Fibroblast of skin of left quadriceps (primary cell): Measurements from ENCODE around the gene IMP3.
"Not testable (repeated sequence)": the region's sequence is repeated elsewhere in the genome, so short reads cannot be mapped to it uniquely, and the experiment has no call there.

Experiments used
- DNase-seq, 2 experiments: peaks; one replicate each; pipeline ENCODE4 v3.0.0-alpha.2; 2013; ENCODE audit warnings: low read depth in 2 of 2

The IMP3 gene, protein sequence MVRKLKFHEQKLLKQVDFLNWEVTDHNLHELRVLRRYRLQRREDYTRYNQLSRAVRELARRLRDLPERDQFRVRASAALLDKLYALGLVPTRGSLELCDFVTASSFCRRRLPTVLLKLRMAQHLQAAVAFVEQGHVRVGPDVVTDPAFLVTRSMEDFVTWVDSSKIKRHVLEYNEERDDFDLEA

DNA sequence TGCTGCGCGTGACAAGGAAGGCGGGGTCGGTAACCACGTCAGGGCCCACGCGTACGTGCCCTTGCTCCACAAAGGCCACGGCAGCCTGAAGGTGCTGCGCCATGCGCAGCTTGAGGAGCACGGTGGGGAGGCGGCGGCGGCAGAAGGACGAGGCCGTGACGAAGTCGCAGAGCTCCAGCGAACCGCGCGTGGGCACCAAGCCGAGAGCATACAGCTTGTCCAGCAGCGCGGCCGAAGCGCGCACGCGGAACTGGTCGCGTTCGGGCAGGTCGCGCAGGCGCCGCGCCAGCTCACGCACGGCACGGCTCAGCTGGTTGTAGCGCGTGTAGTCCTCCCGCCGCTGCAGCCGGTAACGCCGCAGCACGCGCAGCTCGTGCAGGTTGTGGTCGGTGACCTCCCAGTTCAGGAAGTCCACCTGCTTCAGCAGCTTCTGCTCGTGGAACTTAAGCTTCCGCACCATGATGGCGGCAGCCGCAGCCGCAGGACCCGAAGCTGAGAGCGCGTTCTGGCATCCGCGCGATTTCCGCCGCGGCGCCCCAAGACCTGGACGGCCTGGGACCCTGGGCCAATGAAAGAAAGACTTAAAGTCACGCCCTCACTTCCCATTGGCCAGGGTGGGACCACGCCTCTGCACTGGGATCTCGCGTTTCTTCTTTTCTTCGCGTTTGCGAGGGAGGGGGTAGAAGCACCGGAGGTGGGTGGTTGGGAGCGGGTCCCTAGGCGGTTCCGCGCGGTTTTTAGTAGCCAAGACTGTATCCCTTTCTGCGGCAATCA is at the start of gene IMP3:
TSS of gene IMP3 (minus strand) at position 516 of the 774 bp plus-strand sequence. CDS start at position 460, 56 bp downstream.
- DNase-seq, result peak; percentile 91 to 94

DNA sequence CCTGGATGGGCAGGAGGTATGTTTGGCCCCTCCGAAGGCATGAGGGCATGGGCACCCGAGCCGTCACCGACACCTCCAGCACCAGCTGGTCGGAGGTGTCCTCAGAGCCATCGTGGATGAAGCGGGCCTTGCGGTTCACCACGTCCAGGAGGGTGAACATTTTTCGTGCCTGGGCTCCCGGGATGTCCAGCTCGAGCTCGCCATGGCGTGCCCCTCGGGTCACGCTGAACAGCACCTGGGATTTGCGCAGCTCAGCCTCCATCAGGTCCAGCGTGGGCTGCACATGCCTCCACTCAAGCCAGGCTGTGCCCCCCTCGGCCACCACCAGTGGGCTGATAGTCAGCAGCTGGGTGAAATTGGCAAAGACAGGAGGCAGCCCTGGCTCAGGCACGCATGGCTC is 49.4 kb upstream of the IMP3 start:
- DNase-seq, result not testable (repeated sequence)

DNA sequence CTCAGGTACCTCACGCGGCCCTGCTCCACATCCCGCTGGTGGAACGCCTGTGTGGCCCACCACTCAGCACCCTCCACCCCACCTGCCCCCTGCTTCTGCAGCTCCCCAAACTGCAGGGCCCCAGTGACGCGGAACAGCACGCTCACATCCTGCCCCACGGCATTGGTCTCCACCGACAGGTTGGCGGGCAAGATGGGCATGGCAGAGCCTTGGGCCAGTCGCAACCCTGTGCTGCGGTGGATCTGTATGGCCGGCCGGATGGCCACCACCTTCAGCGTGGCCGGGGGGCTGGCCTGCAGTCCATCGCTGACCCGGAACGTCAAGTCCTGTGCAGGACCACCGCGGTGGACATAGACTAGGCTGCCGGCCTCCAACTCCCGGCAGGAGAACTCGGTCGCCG is 48.8 kb upstream of the IMP3 start:
- no peak for DNase-seq

DNA sequence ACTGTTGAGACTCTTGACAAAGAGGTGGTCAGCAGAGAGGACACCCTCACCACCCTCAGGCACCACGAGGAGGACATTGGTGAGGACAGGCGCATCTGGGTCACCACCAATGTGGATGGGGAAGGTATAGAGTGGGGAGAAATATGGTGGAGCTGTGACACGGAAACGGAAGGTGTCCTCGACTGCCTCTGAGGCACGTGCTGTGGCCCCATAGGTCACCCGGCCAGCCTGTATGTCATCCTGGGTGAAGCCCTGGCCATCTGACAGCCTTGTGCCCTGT is 48.2 kb upstream of the IMP3 start:
- DNase-seq, result no peak

DNA sequence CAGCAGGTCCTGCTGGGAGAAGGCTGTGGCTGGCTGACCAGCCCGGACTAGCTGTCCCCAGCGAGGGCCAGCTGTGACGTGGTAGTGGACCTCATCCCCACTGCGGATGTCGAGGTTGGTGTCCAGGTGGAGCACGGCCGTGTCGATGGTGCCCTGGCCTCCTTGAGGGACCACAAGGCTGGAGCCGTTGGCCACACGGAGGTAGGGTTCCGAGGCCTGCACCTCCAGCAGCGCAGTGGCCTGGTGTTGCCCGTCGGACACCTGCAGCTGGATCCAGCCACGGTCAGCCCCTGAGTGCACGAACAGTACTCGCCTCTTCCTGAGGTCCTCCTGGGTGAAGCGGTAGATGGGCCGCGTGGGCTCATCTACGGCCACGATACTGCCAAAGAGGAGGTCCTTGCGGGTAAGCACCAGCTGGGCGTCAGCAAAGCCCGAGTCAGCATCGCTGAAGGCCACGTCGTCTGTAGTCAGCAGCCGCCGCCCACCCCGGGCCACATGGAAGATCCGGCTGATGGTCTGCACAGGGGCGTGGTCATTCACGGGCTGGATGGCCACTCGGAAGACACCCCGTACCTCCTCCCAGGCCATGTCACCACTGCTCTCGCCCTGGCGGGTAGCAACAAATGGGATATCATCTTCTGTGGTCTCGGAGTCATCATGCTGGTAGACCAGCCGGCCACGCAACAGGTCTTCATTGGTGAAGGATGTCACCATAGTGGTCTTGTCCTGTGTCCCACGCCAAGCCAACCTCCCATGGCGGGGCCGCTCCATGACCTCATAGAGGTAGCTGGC is 47.7 kb upstream of the IMP3 start:
- DNase-seq, result no peak

DNA sequence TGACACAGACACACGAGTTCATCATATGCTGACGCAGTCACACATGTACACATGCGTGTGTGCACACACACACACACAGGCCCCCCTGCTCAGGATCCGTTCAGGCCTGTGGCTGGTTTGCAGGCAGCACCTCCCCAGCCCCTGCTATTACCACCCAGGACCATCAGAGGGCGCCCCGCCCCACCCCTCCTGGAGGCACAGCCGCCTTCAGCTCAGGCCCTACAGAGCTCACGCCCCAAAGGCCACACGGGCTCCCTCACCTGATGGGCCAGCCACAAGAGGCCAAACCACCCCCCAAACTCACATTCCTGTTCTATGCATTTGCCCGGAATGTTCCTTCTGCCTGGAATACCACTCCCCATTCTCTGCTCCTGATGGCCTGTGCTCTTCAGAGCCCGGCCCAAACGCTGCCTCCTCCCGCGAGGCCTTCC is 46.2 kb upstream of the IMP3 start:
- DNase-seq, result not testable (repeated sequence)

DNA sequence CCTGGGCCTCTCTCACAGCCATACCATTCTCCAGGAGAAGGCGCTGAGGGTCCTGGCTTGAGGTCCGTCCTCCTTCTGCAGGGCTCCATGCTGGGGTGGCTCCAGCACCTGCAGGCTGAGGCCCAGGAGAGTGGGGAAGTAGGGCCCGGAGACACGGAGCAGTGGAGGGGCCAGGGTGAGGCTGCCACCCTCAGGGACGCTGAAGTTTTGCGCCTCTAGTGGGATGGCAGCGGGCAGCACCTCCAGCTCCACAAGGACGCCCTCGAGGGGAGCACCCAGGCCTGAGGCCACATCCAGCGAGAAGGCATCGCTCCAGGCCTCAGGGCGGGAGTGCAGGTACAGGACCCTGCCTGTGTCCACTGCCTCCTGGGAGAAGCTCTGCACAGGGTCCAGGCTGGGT is 45.2 kb upstream of the IMP3 start:
- DNase-seq, result no peak

DNA sequence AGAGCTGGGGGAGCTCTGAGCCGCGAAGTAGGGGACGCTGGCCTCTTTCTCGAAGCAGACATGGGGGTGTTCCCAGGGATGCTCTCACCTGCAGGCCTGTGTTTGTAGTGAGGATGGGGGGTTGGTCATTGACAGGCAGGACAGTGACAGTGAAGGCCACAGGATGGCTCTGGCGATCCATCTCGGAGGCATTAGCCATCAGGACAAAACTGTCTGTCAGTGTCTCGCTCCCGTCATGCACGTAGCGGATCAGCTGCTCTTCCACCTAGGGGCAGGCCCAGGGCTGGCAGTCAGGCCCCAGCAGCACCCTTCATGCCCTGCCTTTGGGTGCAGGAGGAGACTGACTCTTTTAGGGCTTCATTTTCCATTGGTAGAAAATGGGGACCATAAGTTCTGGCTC is 44.6 kb upstream of the IMP3 start:
- DNase-seq, result no peak

DNA sequence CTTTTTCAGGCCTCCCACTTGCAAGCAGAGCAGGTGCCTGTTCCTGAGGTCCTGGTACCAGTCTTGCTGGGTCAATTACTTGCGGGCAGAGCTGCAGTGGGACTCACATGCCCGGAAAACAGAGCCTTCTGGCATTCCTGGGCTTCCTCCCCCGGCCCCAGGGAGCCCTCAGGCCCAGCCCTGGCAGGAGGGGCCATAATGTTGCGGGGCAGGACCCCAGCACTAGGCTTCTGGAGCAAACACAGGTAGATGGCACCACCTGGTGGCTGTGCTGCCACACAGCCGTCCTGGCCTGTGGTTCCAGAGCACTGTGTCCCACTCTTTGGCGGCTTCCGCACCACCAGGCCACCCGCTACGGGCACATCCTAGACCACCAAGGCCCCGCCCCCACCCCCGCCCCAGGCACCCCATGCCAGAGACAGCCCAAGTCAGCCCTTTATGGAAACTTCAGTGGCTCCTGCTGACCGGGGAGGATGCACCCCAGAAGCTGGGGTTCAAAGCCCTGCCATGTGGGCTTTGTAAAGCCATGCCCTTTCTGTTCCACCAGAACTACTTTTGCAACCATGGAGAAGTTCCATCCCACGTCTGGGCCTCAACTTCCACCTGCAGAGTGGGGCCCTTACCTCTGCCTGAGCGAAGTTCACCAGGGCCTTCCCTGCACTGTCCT is 43.8 kb upstream of the IMP3 start:
- DNase-seq, result peak in 1 of 2 experiments; percentile 27

DNA sequence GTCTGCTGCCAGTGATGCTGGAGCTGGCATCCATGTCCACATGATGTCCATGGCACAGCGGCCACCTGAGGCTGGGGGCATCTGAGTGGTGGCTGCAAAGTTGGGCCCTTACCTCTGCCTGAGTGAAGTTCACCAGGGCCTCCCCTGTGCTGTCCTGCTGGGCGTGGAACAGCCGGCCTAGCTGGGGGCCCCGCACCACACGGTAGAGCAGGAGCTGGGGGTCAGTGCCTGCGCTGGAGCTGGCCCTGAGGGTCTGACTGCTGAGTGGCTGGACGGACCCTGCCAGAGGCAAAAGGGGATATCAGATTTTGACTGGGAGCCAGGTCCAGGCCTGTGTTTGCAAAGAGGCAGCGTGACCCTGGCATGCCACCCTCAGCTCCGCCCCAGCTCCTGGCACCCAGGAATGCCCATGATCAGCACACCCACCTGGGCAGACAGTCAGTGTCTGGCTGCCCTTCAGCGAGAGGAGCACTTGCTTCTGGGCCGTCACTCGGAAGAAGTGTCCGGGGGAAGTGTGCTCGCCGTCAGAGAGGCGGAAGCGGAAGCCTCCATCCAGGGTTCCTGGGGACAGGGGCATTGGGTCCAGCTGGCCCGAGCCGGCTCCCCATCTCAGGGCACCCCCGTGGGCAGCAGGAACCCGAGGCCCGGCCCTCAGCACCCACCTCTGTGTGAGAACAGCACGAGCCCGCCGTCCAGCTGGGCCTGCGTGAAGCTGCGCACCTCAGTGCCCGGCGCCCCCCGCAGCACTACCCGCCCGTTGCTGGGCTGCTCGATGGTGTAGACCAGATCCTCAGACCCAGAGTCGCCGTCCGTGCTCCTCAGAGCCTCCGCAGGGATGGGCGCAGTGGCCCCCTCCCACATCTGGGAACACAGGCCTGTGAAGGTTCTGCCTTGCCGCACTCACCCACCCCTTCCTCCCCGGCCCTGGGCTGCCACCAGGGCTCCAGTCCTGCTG is 42.4 kb upstream of the IMP3 start:
- no peak for DNase-seq

DNA sequence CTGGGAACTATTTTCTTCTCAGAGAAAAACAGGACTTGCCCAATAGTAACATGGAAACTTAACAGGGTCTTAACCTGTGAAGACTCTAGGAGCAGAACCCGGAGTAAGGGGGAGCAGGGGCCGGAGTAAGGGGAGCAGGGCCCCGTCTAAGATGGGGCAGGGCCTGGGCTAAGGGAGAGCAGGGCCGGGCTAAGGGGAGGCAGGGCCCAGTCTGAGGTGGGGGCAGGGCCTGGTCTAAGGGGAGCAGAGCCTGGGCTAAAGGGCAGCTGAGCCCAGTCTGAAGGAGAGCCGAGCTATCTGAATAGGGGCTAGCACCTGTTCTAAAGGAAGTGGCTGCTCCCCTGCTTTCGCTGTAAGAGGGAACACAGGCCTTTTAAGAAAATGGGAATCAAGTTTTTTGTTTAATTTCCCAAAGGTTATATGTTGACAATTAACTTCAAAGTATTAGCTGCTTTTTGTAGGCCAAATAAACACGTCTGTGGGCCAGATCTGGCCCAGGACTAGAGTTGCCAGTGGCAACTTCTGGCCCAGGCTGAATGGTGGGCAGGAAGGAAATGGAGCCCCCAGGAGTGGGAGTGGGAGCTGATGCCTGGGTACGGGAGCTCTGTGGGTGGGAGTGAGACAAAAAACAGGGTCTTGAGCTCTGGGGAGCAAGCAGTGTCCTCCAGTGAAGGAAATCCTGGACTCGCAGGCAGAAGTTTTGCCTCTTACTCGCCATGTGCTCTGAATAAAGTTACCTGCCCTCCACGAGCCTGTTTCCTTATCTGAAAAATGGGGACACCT is 40.2 kb upstream of the IMP3 start:
- no peak for DNase-seq

DNA sequence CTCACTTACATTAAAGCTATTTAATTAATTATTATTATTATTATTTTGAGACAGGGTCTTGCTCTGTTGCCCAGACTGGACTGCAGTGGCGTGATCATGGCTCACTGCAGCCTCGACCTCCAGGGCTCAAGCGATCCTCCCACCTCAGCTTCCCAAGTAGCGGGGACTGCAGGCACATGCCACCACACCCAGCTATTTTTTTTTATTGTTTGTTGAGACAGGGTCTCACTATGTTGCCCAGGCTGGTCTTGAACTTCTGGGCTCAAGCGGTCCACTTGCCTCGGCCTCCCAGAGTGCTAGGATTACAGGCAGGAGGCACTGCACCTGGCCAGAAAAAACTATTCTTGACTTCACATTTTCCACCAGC is 38.3 kb upstream of the IMP3 start:
- DNase-seq, result not testable (repeated sequence)

DNA sequence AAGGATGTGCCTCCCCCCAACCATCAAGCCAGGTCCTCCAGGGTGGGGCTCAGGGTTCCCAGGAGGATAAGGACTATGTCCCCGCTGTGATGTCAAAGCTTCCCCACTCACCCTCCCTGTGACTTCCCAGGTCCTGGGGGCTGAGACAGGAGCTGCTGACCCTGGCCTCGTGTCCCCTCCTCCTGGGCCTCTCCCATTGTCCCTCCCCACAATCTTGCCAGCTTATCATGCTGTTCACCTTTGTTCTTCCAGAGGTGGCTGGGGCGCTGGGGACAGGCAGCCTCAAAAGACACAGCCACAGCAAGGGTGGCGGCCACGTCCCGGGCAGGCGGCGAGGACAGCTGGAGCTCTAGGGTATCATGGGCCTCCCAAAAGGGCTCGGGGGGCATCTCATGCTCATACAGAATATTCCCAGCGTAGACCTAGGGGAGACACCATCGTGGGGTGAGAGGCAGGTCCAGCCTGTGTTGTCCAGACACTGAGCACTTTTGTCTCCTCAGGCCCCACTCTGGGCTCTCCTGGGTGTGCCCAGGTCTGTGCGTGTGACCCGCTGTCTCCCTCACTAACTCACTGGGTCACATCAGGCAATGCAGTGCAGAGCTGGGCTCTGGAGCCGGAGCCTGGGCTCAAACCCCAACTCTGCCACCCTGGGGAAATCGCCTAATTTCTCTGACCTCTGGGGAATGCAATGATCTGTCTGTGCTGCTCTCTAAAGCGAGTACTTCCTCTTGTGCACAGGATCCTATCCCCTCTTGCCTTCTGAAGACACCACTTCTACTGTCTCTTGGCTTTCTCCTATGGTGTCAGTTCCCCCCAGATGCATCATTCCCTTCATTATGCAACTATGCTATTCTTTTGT is 37.7 kb upstream of the IMP3 start:
- no peak for DNase-seq

DNA sequence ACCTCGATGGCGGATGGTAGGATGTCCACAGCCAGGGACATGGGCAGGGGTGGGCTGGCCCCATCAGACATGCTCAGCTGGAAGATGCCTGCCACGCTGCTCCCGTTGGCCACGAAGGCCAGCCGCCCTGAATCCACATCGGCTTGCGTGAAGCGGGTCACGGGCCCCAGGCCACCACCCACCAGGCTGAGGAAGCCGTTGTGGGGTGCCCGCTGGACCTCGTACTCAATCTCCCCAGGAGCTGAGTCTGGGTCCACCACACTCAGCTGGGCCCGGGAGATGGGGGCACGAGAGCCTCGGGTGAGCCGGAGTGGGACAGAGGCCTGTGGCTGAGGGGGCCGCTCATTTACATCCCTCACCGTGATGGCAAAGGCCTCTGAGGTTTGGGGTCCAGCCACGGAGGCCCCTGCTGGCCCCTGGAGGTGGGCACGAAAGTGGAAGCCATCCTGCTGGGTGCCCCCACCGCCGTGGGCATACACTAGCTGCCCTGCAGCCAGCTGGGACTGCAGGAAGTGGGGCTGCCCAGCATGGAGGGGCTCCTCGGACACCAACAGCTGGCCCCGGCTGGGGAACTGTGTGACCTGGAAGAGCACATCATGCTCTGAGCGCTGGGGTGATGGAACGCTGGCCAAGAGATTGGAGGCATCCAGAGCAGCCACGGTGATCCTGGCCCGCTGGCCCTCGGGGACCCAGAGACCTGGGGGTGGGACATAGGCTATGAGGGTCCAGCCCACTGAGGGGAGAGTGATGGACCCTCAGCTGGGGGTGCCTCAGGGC is 36.9 kb upstream of the IMP3 start:
- DNase-seq, result no peak

DNA sequence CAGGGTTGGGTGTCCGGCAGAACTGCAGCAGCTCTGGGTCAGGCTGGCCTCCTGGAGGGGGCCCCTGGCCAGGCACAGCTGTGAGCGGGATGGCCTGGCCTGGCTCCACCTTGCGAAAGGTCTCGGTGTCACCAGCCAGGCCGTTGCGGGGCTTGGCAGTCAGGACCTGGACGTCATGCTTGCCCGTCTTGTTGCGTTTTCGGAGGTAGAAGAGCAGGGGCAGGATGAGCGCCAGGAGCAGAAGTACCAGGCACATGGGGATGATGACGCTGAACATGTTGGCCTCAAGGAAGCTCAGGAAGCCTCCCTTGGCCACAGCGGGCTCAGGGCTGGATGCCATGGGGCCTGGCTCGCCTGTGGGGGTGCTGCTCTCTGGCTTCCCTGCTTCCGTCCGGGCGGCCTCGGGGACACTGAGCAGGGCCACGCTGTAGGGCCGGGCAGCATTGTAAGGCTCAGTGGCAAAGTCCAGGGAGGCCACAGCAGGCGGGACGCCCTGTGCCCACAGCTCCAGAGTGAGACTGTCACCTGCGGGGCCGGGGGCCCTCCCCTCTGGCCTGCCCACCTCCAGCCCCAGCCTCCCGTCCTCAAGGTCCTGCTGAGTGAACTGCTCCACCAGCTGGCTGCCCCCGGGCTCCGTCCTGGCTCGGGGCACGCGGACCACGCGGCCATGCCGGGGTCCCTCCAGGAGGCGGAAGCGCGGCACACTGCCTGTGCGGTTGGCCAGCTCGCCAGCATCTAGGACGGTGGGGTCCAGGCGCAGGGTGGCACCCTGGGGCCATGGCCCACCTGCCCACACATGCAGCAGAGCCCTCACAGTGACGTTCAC is 35.8 kb upstream of the IMP3 start:
- no peak for DNase-seq

DNA sequence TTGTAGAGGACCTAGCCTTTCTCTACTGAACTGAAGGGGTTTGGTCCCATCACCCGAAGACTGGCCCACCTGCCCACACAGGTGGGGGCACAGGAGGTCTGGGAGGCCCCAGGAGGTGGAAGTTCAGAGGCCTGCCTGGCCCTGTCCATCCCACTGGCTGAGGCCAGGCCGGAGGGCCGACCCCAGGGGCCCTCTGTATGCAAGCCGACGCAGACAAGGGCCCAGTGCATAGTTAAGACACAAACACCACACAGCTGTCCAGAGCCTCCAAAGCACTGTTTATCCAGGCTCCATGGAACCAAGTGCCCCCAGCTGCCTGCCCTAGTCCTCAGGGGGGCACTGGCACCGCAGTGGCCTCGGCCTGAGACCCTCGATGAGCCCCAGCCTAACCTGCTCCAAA is 34.3 kb upstream of the IMP3 start:
- no peak for DNase-seq

DNA sequence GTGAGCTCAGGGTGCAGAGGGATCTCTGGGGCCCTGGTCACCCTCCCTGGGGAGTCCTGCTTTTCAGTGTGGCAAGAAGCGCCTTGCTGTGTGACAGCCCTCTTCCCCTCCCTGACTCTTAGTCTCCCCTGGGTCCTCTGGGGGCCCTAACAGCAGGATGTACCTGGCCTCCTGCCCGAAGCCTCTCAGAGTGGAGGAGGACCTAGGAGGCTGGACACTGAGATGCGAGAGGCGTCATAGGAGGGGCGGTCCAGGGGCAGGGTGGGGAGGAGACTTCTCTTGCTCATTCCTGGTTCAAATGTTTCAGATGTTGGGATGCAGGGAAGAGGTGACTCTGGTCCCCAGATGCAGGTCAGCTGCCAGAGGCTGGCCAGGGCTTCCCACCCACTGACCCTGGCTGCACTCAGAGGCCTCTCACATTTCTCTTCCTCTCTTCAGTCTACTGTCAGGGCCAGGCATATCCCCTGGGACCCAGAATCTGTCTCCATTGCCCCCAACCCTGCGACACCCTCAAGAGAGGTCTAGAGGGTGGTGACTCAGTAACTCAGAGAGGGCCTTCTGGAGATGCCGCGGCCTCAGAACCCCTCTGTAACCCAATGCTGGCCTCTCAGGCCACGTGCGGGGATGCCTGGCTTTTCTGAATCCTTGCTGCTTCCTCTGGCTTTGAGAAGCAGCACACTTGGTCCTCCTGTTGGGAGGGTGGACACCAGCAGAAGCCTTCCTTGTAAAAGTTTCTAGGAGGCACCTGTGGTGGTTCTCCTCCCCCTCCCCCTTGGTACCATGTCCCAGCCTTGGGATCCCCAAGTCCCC is 33.6 kb upstream of the IMP3 start:
- peak; percentile 49 to 51 for DNase-seq
